ENCODE measurements around the gene LAMC3. TPM values are rescaled to one million over a fixed set of nuclear protein-coding genes. Genes with fewer than 3 reads are reported as not detected.

The LAMC3 gene
- total RNA-seq, 1 donor from 2014 or later = not detected

DNA sequence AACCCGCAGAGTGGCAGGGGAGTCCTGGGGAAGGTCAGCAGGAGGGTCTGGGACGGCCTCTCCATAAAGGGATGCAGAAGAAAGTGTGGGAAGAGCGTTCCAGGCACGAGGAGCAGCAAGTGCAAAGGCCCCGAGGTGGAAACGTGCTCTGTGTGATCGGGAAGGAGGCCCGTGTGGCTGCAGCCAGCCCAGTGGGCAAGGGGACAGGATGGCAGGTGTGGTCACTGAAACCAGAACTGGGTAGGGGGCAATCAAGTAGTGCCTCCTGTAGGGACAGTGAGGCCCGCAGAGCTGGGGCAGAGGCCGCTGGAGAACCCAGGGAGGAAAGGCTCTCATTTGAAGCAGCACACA lies 16.3 kb upstream of the LAMC3 start:
- H3K36me3 Mint-ChIP-seq = no peaks in the 10 kb centered on the region
- no peak overlapping the region for H2AFZ ChIP-seq (replicated peaks)
- no peaks in the 10 kb centered on the region for H3K27me3 ChIP-seq
- peaks cover 30% of the 10 kb centered on the region for H3K27me3 Mint-ChIP-seq (ENCODE audit: insufficient read depth, low read depth)
- H3K36me3 ChIP-seq = no peaks in the 10 kb centered on the region
- no peaks in the 10 kb centered on the region for H3K9me3 ChIP-seq (ENCODE audit: low read depth)
- peaks cover 11% of the 10 kb centered on the region for H4K20me1 ChIP-seq (ENCODE audit: low read depth)
- no peak for DNase-seq (ENCODE audit: low spot score)
- H3K4me3 ChIP-seq = no peak overlapping the region
- no peaks in the 10 kb centered on the region for H3K79me2 ChIP-seq (ENCODE audit: low read depth)
- no peak overlapping the region for H3K9ac ChIP-seq
- peaks cover 8% of the 10 kb centered on the region for H3K4me1 ChIP-seq
- TF ChIP-seq EZH2phosphoT487 (IDR thresholded peaks at IDR 0.05) (no peak), EZH2 (IDR thresholded peaks at IDR 0.05) (no peak), CTCF (IDR thresholded peaks at IDR 0.05) (no peak)
- H3K4me2 ChIP-seq = no peak overlapping the region
- peaks cover 45% of the 10 kb centered on the region for H3K4me1 Mint-ChIP-seq
- H3K27ac ChIP-seq = no peak overlapping the region
- H3K4me3 Mint-ChIP-seq = no peak overlapping the region
- H3F3A ChIP-seq (ENCODE audit: low read depth) = peaks cover 15% of the 10 kb centered on the region
- H3K27ac Mint-ChIP-seq = peak overlapping the region; percentile 93
- H3K9me3 Mint-ChIP-seq = no peaks in the 10 kb centered on the region

GRCh38 chr9:130993303-130994030 lies 15.5 kb upstream of the LAMC3 start:
- H3K27me3 Mint-ChIP-seq (ENCODE audit: insufficient read depth, low read depth) = peaks cover 31% of the 10 kb centered on the region
- Histone ChIP-seq H3K4me2 (no peak overlapping the region), H3K27me3 (peaks cover under 1% of the 10 kb centered on the region), H3K27ac (no peak overlapping the region), H3K9me3 (ENCODE audit: low read depth) (no peaks in the 10 kb centered on the region), H2AFZ (replicated peaks) (no peak overlapping the region), H4K20me1 (ENCODE audit: low read depth) (peaks cover 11% of the 10 kb centered on the region), H3K9ac (no peak overlapping the region), H3K79me2 (ENCODE audit: low read depth) (no peaks in the 10 kb centered on the region), H3K4me3 (no peak overlapping the region), H3K4me1 (peaks cover 8% of the 10 kb centered on the region), H3F3A (ENCODE audit: low read depth) (peaks cover 15% of the 10 kb centered on the region), H3K36me3 (no peaks in the 10 kb centered on the region)
- H3K4me3 Mint-ChIP-seq = peak overlapping the region; percentile 35
- H3K9me3 Mint-ChIP-seq = no peaks in the 10 kb centered on the region
- H3K4me1 Mint-ChIP-seq = peaks cover 39% of the 10 kb centered on the region
- DNase-seq (ENCODE audit: low spot score) = no peak
- no peaks in the 10 kb centered on the region for H3K36me3 Mint-ChIP-seq
- no peak for TF ChIP-seq CTCF (IDR thresholded peaks at IDR 0.05)
- TF ChIP-seq EZH2 (IDR thresholded peaks at IDR 0.05) = no peak
- no peak for TF ChIP-seq EZH2phosphoT487 (IDR thresholded peaks at IDR 0.05)
- H3K27ac Mint-ChIP-seq = no peak overlapping the region

DNA sequence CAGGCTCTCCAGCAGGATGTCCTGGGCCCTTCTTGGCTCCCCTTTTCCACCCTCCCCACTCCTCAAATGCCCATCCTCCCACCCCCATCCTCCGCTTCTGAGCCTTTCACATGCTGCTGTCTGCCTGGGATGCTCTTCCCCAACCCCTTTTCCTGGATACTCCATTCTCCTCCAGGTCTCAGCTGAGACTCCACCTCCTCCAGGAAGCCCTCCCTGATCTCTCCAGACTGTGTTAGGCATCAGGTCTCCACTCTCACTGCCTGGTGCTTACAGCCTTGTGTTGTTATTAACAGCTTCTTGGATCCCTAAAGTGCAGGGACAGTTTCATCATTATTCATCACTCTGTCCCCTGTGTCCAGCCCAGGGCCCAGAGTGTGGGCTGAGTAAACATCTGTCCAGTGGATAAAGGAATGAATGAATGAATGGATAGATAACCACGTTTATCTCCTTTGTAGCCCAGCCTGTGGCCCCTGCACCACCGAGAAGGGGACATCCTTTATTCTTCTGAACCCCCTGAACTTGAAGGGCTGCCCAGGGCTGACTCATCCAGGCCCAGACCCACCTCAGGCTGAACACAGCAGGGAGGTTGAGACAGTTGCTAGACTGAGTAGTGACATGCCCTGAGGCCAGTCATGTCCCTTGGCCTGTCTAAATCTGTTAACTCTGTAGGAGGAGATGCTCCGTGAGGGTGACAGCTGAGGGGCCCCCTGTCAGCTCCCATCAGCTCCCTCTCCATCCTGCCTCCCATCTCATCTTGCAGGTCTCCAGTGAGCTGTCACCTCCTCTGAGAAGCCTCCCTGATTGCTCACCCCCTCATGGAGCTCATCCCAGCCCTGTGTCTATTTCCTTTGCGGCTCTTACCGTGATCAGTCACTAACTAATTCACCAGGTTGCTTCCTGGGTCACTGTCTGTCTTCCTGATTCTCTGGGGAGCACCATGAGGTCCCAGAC lies 14.6 kb upstream of the LAMC3 start:
- H3K27me3 ChIP-seq = peaks cover 10% of the 10 kb centered on the region
- no peak overlapping the region for H3K4me3 ChIP-seq
- H3K4me1 ChIP-seq = peaks cover 8% of the 10 kb centered on the region
- H3K4me3 Mint-ChIP-seq = peak overlapping the region; percentile 65
- H3K9me3 ChIP-seq (ENCODE audit: low read depth) = no peaks in the 10 kb centered on the region
- no peak overlapping the region for H2AFZ ChIP-seq (replicated peaks)
- no peak overlapping the region for H3K4me2 ChIP-seq
- no peaks in the 10 kb centered on the region for H3K36me3 ChIP-seq
- peaks cover 11% of the 10 kb centered on the region for H4K20me1 ChIP-seq (ENCODE audit: low read depth)
- H3K79me2 ChIP-seq (ENCODE audit: low read depth) = no peaks in the 10 kb centered on the region
- TF ChIP-seq EZH2 (IDR thresholded peaks at IDR 0.05) (no peak), CTCF (IDR thresholded peaks at IDR 0.05) (no peak), EZH2phosphoT487 (IDR thresholded peaks at IDR 0.05) (no peak)
- no peaks in the 10 kb centered on the region for H3K9me3 Mint-ChIP-seq
- no peak overlapping the region for H3K27ac ChIP-seq
- DNase-seq (ENCODE audit: low spot score) = no peak
- no peak overlapping the region for H3K9ac ChIP-seq
- H3K4me1 Mint-ChIP-seq = peaks cover 40% of the 10 kb centered on the region
- no peaks in the 10 kb centered on the region for H3K36me3 Mint-ChIP-seq
- peaks cover 15% of the 10 kb centered on the region for H3F3A ChIP-seq (ENCODE audit: low read depth)
- peak overlapping the region; percentile 71 for H3K27ac Mint-ChIP-seq
- peaks cover 33% of the 10 kb centered on the region for H3K27me3 Mint-ChIP-seq (ENCODE audit: insufficient read depth, low read depth)

Data from neural progenitor cell (in vitro differentiated cells).